Measurements from ENCODE around the gene UBR1. TPM values are rescaled to one million over a fixed set of nuclear protein-coding genes. Genes with fewer than 3 reads are reported as not detected.

UBR1 gene
- polyA plus RNA-seq, 1 donor from 2014 or later, result 33.5 TPM

- Histone ChIP-seq H3K9ac (ENCODE audit: low read length) (no peak overlapping the region), H3K27me3 (ENCODE audit: insufficient read depth, low read depth, low read length) (no peaks in the 10 kb centered on the region), H3K36me3 (ENCODE audit: insufficient read depth, low read length) (peaks cover 3% of the 10 kb centered on the region), H4K20me1 (ENCODE audit: insufficient read depth) (no peaks in the 10 kb centered on the region), H3F3A (ENCODE audit: insufficient read depth, low read length, poor library complexity, severe bottlenecking) (no peaks in the 10 kb centered on the region), H3K4me2 (ENCODE audit: low read length) (no peak overlapping the region), H3K79me2 (replicated peaks; ENCODE audit: insufficient read depth, low read length) (no peaks in the 10 kb centered on the region), H2AFZ (ENCODE audit: low read depth, low read length) (no peak overlapping the region), H3K27ac (ENCODE audit: low read length) (no peak overlapping the region), H3K9me2 (ENCODE audit: insufficient read depth, low read length) (no peaks in the 10 kb centered on the region), H3K4me3 (ENCODE audit: low read length) (no peak overlapping the region), H3K9me3 (ENCODE audit: low read length) (no peaks in the 10 kb centered on the region)
- no peak for TF ChIP-seq EZH2 (IDR thresholded peaks at IDR 0.05; ENCODE audit: borderline replicate concordance, insufficient read depth, low read length, poor library complexity, severe bottlenecking)
- no peak for TF ChIP-seq CTCF (IDR thresholded peaks at IDR 0.05; ENCODE audit: poor library complexity, severe bottlenecking)
- TF ChIP-seq SMC3 (conservative IDR thresholded peaks at IDR 0.05; ENCODE audit: poor library complexity), result no peak
- no peak for TF ChIP-seq TAF1 (IDR thresholded peaks at IDR 0.05; ENCODE audit: low read depth)
- TF ChIP-seq RAD21 (conservative IDR thresholded peaks at IDR 0.05), result no peak
- TF ChIP-seq POLR2AphosphoS5 (IDR thresholded peaks at IDR 0.05), result no peak
- no peak for TF ChIP-seq EP300 (conservative IDR thresholded peaks at IDR 0.05; ENCODE audit: poor library complexity, severe bottlenecking)
- TF ChIP-seq MXI1 (conservative IDR thresholded peaks at IDR 0.05; ENCODE audit: poor library complexity, severe bottlenecking), result no peak
- TF ChIP-seq, protein P1, sequence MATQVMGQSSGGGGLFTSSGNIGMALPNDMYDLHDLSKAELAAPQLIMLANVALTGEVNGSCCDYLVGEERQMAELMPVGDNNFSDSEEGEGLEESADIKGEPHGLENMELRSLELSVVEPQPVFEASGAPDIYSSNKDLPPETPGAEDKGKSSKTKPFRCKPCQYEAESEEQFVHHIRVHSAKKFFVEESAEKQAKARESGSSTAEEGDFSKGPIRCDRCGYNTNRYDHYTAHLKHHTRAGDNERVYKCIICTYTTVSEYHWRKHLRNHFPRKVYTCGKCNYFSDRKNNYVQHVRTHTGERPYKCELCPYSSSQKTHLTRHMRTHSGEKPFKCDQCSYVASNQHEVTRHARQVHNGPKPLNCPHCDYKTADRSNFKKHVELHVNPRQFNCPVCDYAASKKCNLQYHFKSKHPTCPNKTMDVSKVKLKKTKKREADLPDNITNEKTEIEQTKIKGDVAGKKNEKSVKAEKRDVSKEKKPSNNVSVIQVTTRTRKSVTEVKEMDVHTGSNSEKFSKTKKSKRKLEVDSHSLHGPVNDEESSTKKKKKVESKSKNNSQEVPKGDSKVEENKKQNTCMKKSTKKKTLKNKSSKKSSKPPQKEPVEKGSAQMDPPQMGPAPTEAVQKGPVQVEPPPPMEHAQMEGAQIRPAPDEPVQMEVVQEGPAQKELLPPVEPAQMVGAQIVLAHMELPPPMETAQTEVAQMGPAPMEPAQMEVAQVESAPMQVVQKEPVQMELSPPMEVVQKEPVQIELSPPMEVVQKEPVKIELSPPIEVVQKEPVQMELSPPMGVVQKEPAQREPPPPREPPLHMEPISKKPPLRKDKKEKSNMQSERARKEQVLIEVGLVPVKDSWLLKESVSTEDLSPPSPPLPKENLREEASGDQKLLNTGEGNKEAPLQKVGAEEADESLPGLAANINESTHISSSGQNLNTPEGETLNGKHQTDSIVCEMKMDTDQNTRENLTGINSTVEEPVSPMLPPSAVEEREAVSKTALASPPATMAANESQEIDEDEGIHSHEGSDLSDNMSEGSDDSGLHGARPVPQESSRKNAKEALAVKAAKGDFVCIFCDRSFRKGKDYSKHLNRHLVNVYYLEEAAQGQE (IDR thresholded peaks at IDR 0.05; ENCODE audit: borderline replicate concordance), result no peak
Measured at GRCh38 chr15:43070249-43070648, 35.6 kb downstream of the UBR1 start.

DNA sequence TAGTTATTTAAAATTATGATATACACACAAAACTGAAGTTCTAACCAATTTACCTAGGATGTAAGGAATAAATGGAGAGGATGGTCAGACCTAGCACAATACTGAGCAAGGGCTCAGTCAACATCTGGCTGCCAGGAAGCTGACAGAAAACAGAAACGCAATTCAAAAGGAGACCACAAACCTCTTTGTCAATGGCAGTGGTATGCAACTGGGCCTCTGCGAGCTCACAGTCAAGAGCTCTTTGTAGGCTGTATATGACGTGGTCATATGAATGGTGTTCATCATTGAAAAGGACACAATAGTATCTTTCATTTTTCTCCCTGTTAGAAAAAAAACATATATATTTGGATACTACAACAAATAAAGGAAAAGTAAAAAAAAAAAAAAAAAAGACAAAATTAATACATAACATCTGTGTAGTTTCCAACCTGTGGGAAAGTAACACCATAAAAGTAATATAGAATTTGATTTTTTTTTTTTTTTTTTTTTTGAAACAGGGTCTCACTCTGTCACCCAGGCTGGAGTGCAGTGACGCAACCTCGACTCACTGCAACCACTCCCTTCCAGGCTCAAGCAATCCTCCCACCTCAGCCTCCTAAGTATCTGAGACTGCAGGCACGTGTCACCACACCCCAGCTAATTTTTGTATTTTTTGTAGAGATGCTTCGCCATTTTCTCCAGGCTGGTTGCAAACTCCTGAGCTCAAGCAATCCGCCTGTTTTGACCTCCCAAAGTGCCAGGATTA is 37.9 kb downstream of the UBR1 start:
- Histone ChIP-seq H3K36me3 (ENCODE audit: insufficient read depth, low read length) (peaks cover 3% of the 10 kb centered on the region), H3K27me3 (ENCODE audit: insufficient read depth, low read depth, low read length) (no peaks in the 10 kb centered on the region), H3K9me3 (ENCODE audit: low read length) (no peaks in the 10 kb centered on the region), H3K79me2 (replicated peaks; ENCODE audit: insufficient read depth, low read length) (no peaks in the 10 kb centered on the region), H3K4me3 (ENCODE audit: low read length) (no peak overlapping the region), H3K9me2 (ENCODE audit: insufficient read depth, low read length) (no peaks in the 10 kb centered on the region), H4K20me1 (ENCODE audit: insufficient read depth) (no peaks in the 10 kb centered on the region), H3K27ac (ENCODE audit: low read length) (no peak overlapping the region), H3K9ac (ENCODE audit: low read length) (no peak overlapping the region), H3K4me2 (ENCODE audit: low read length) (no peak overlapping the region), H2AFZ (ENCODE audit: low read depth, low read length) (no peak overlapping the region), H3F3A (ENCODE audit: insufficient read depth, low read length, poor library complexity, severe bottlenecking) (no peaks in the 10 kb centered on the region)
- TF ChIP-seq CTCF (IDR thresholded peaks at IDR 0.05; ENCODE audit: poor library complexity, severe bottlenecking), result no peak
- no peak for TF ChIP-seq POLR2AphosphoS5 (IDR thresholded peaks at IDR 0.05)
- no peak for TF ChIP-seq RAD21 (conservative IDR thresholded peaks at IDR 0.05)
- no peak for TF ChIP-seq TAF1 (IDR thresholded peaks at IDR 0.05; ENCODE audit: low read depth)
- TF ChIP-seq, protein P1 (IDR thresholded peaks at IDR 0.05; ENCODE audit: borderline replicate concordance), result no peak
- TF ChIP-seq MXI1 (conservative IDR thresholded peaks at IDR 0.05; ENCODE audit: poor library complexity, severe bottlenecking), result no peak
- TF ChIP-seq EP300 (conservative IDR thresholded peaks at IDR 0.05; ENCODE audit: poor library complexity, severe bottlenecking), result no peak
- TF ChIP-seq SMC3 (conservative IDR thresholded peaks at IDR 0.05; ENCODE audit: poor library complexity), result no peak
- TF ChIP-seq EZH2 (IDR thresholded peaks at IDR 0.05; ENCODE audit: borderline replicate concordance, insufficient read depth, low read length, poor library complexity, severe bottlenecking), result no peak
